Astrocyte (in vitro differentiated cells and primary cell): ENCODE measurements around the gene FXR2.

ENCODE experiments used
- CTCF ChIP-seq: IDR thresholded peaks from 2 replicates; pipeline ENCODE4 v1.5.1; 2011; ENCODE audit warnings: low read depth, mild to moderate bottlenecking, inconsistent platforms, low read length, moderate library complexity; ENCODE audit not compliant: insufficient read depth
- EZH2 ChIP-seq: IDR thresholded peaks from 2 replicates; pipeline ENCODE4 v1.6.1; 2012; ENCODE audit warnings: mild to moderate bottlenecking, low read length, inconsistent platforms; ENCODE audit not compliant: insufficient read depth

GRCh38 chr17:7610641-7611040 lies 4.1 kb downstream of the FXR2 start:
- TF ChIP-seq CTCF, result no peak
- no peak for TF ChIP-seq EZH2
